Karpas-422 (cell line): ENCODE measurements around the gene ARHGAP35. TPM values are rescaled to one million over a fixed set of nuclear protein-coding genes. Genes with fewer than 3 reads are reported as not detected.

Experiments
- DNase-seq: peaks from one replicate; pipeline ENCODE4 v3.0.0-alpha.2; 2015
- H2AFZ ChIP-seq: fragments of 200-600 bp; sonication (generic); 2 replicates; pipeline ENCODE4 v1.6.1; 2014; ENCODE audit warnings: antibody characterized with exemption, low read length, mixed read lengths
- H3K27ac ChIP-seq: fragments of 200-600 bp; sonication (generic); 2 replicates; pipeline ENCODE4 v1.5.1; 2014; ENCODE audit warnings: mild to moderate bottlenecking, low read length, moderate library complexity
- H3K27me3 ChIP-seq: fragments of 200-600 bp; sonication (generic); 2 replicates; pipeline ENCODE4 v1.6.1; 2014; ENCODE audit warnings: low read length, mixed read lengths
- H3K36me3 ChIP-seq: fragments of 200-600 bp; sonication (generic); 2 replicates; pipeline ENCODE4 v1.6.1; 2014; ENCODE audit warnings: low read length, mixed read lengths; ENCODE audit not compliant: insufficient read depth
- H3K4me1 ChIP-seq: fragments of 200-600 bp; sonication (generic); 2 replicates; pipeline ENCODE4 v1.6.1; 2014; ENCODE audit warnings: mild to moderate bottlenecking, low read length, mixed read lengths
- H3K4me2 ChIP-seq: fragments of 200-600 bp; sonication (generic); 2 replicates; pipeline ENCODE4 v1.6.1; 2014; ENCODE audit warnings: low read length, low read depth, mild to moderate bottlenecking; ENCODE audit not compliant: poor library complexity, severe bottlenecking
- H3K4me3 ChIP-seq: fragments of 200-600 bp; sonication (generic); 2 replicates; pipeline ENCODE4 v1.5.1; 2014; ENCODE audit warnings: mild to moderate bottlenecking, antibody characterized with exemption, low read length, mixed read lengths
- H3K79me2 ChIP-seq: fragments of 200-600 bp; sonication (generic); 2 replicates; pipeline ENCODE4 v1.6.1; 2014; ENCODE audit warnings: mild to moderate bottlenecking, low read length, mixed read lengths
- H3K9ac ChIP-seq: fragments of 200-600 bp; sonication (generic); 2 replicates; pipeline ENCODE4 v1.6.0; 2014; ENCODE audit warnings: low read length
- H3K9me2 ChIP-seq: fragments of 200-600 bp; sonication (generic), shearing (Covaris generic); replicated peaks from 2 replicates; pipeline ENCODE4 v1.6.0; 2014; ENCODE audit warnings: mild to moderate bottlenecking, low read length, moderate library complexity; ENCODE audit not compliant: insufficient read depth
- H3K9me3 ChIP-seq: fragments of 300-700, 200-600 bp; sonication (generic); 2 replicates; pipeline ENCODE4 v1.6.1; 2014; ENCODE audit warnings: low read length, mixed read lengths
- H4K20me1 ChIP-seq: fragments of 200-600 bp; sonication (generic); 2 replicates; pipeline ENCODE4 v1.6.1; 2014; ENCODE audit warnings: mild to moderate bottlenecking, antibody characterized with exemption, low read length, low read depth; ENCODE audit not compliant: insufficient read depth
- total RNA-seq: library from RNA; depleted of rRNA; stranded (reverse); fragments of >200 nt; shearing (Covaris generic); gene quantifications from 2 replicates; pipeline ENCODE4 v1.2.3, GENCODE V29; 2014; ENCODE audit warnings: low replicate concordance; rRNA removed

Gene ARHGAP35
- total RNA-seq, 1 experiment from 2014 or later: 30.4 TPM

DNA sequence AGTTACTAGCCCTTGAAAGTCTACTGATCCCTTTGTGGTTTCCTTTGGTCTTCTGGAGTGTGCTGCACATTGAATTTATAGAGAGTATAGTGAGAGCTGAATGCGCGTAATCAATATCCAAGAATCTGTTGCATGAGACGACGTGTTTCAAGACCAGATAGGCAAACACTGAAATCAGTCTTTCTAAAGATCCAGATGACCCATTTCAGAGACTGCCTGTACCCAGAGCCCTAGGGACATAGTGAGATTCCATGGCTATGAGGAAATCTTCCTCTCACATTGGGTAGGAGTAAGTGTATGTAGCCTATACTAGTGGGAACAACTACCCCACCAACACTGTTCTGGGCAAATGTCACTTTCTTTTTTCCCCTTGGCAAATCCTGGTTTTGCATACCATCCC lies 48.6 kb downstream of the ARHGAP35 start:
- H3K27ac ChIP-seq: no peak overlapping the region
- no peaks in the 10 kb centered on the region for H3K9me2 ChIP-seq
- no peak overlapping the region for H2AFZ ChIP-seq
- H4K20me1 ChIP-seq: peaks cover 8% of the 10 kb centered on the region; the same call in 1 of the 2 replicates
- no peaks in the 10 kb centered on the region for H3K9me3 ChIP-seq
- H3K27me3 ChIP-seq: no peaks in the 10 kb centered on the region
- H3K9ac ChIP-seq: no peak overlapping the region
- peaks cover 64% of the 10 kb centered on the region for H3K4me1 ChIP-seq
- peaks cover 98% of the 10 kb centered on the region for H3K79me2 ChIP-seq
- H3K4me2 ChIP-seq: no peak overlapping the region
- DNase-seq: no peak
- H3K4me3 ChIP-seq: no peak overlapping the region
- no peaks in the 10 kb centered on the region for H3K36me3 ChIP-seq

Other genes with a start within 250 kb of the ARHGAP35 start
- gene PTGIR, start 235.9 kb upstream of the ARHGAP35 start, total RNA-seq: not detected in 2 replicates
- gene GNG8, start 224.8 kb upstream of the ARHGAP35 start, total RNA-seq: not detected in 2 replicates
- gene DACT3, start 199.8 kb upstream of the ARHGAP35 start, total RNA-seq: 0.14 and 0.19 TPM in 2 replicates
- gene PRKD2, start 143.9 kb upstream of the ARHGAP35 start, total RNA-seq: 20.0 and 34.6 TPM in 2 replicates
- 14.6 and 18.4 TPM in 2 replicates for gene FKRP, start 114.9 kb upstream of the ARHGAP35 start, total RNA-seq
- 37.5 and 55.2 TPM in 2 replicates for gene STRN4, start 114.5 kb upstream of the ARHGAP35 start, total RNA-seq
- 116 and 189 TPM in 2 replicates for gene SLC1A5, start 72.4 kb upstream of the ARHGAP35 start, total RNA-seq
- gene AP2S1, start 10.2 kb upstream of the ARHGAP35 start, total RNA-seq: 63.7 and 85.5 TPM in 2 replicates
- gene NPAS1, start 158.8 kb downstream of the ARHGAP35 start, total RNA-seq: 4.8 and 5.7 TPM in 2 replicates
- 35.8 and 67.5 TPM in 2 replicates for gene TMEM160, start 187.6 kb downstream of the ARHGAP35 start, total RNA-seq